ENCODE data around the gene HDGFL2. TPM values are rescaled to one million over a fixed set of nuclear protein-coding genes. Genes with fewer than 3 reads are reported as not detected.

HDGFL2 gene
- total RNA-seq, 4 donors from 2014 or later: 15.5 to 39.7 (median 26.9) TPM

GRCh38 chr19:4517451-4518057, 45.5 kb downstream of the HDGFL2 start:
- TF ChIP-seq CTCF (IDR thresholded peaks at IDR 0.05; ENCODE audit: low read depth): no peak

GRCh38 chr19:4518345-4519171, 46.5 kb downstream of the HDGFL2 start, which contains the start of gene PLIN4:
TSS of gene PLIN4 (minus strand) at chr19:4518486. CDS start at chr19:4518272, 214 bp downstream.
- TF ChIP-seq CTCF (IDR thresholded peaks at IDR 0.05; ENCODE audit: low read depth): no peak

GRCh38 chr19:4519172-4519496, 47.0 kb downstream of the HDGFL2 start:
- TF ChIP-seq CTCF (IDR thresholded peaks at IDR 0.05; ENCODE audit: low read depth): no peak

- TF ChIP-seq CTCF (IDR thresholded peaks at IDR 0.05; ENCODE audit: low read depth): no peak
Measured at GRCh38 chr19:4519521-4520277, 47.6 kb downstream of the HDGFL2 start.

- TF ChIP-seq CTCF (IDR thresholded peaks at IDR 0.05; ENCODE audit: low read depth): no peak
Measured at GRCh38 chr19:4521170-4521887, 49.2 kb downstream of the HDGFL2 start.

GRCh38 chr19:4521888-4522242, 49.8 kb downstream of the HDGFL2 start:
- no peak for TF ChIP-seq CTCF (IDR thresholded peaks at IDR 0.05; ENCODE audit: low read depth)

Data from subcutaneous adipose tissue (tissue), 4 donors.